ENCODE measurements around the gene SLC25A40.

Gene SLC25A40

GRCh38 chr7:87866089-87866488 is 10.1 kb downstream of the SLC25A40 start:
- DNase-seq (ENCODE audit: low read depth), result no peak
- no peak overlapping the region for H3K4me3 ChIP-seq (ENCODE audit: low read depth, low read length)
- TF ChIP-seq CTCF (IDR thresholded peaks at IDR 0.05; ENCODE audit: low read depth, low read length, missing control alignments), result no peak

GRCh38 chr7:87858417-87859100 is 17.6 kb downstream of the SLC25A40 start:
- no peak for DNase-seq (ENCODE audit: low read depth)
- no peak overlapping the region for H3K4me3 ChIP-seq (ENCODE audit: low read depth, low read length)
- TF ChIP-seq CTCF (IDR thresholded peaks at IDR 0.05; ENCODE audit: low read depth, low read length, missing control alignments), result no peak

- no peak for TF ChIP-seq CTCF (IDR thresholded peaks at IDR 0.05; ENCODE audit: low read depth, low read length, missing control alignments)
- H3K4me3 ChIP-seq (ENCODE audit: low read depth, low read length), result no peak overlapping the region
- DNase-seq (ENCODE audit: low read depth), result no peak
Observed at GRCh38 chr7:87853237-87853864, 22.8 kb downstream of the SLC25A40 start.

GRCh38 chr7:87852306-87852705 is 23.9 kb downstream of the SLC25A40 start:
- DNase-seq (ENCODE audit: low read depth), result no peak
- TF ChIP-seq CTCF (IDR thresholded peaks at IDR 0.05; ENCODE audit: low read depth, low read length, missing control alignments), result no peak
- no peak overlapping the region for H3K4me3 ChIP-seq (ENCODE audit: low read depth, low read length)

- no peak for DNase-seq (ENCODE audit: low read depth)
- no peak overlapping the region for H3K4me3 ChIP-seq (ENCODE audit: low read depth, low read length)
- TF ChIP-seq CTCF (IDR thresholded peaks at IDR 0.05; ENCODE audit: low read depth, low read length, missing control alignments), result no peak
Observed at GRCh38 chr7:87850836-87851593, 25.1 kb downstream of the SLC25A40 start.

- no peak for DNase-seq (ENCODE audit: low read depth)
- no peak for TF ChIP-seq CTCF (IDR thresholded peaks at IDR 0.05; ENCODE audit: low read depth, low read length, missing control alignments)
- H3K4me3 ChIP-seq (ENCODE audit: low read depth, low read length), result no peak overlapping the region
Observed at GRCh38 chr7:87837597-87837996, 38.6 kb downstream of the SLC25A40 start.

Measured in GM12864 (cell line).